ENCODE measurements around the gene GPR21. TPM values are rescaled to one million over a fixed set of nuclear protein-coding genes. Genes with fewer than 3 reads are reported as not detected.
A peak's percentile ranks its signal among the peaks of the same experiment; 100 is the strongest.

The GPR21 gene, protein sequence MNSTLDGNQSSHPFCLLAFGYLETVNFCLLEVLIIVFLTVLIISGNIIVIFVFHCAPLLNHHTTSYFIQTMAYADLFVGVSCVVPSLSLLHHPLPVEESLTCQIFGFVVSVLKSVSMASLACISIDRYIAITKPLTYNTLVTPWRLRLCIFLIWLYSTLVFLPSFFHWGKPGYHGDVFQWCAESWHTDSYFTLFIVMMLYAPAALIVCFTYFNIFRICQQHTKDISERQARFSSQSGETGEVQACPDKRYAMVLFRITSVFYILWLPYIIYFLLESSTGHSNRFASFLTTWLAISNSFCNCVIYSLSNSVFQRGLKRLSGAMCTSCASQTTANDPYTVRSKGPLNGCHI
- 0.12 TPM in 1 of 2 replicates, not detected in the other for total RNA-seq (2014; rRNA removed; shearing (Covaris generic))

DNA sequence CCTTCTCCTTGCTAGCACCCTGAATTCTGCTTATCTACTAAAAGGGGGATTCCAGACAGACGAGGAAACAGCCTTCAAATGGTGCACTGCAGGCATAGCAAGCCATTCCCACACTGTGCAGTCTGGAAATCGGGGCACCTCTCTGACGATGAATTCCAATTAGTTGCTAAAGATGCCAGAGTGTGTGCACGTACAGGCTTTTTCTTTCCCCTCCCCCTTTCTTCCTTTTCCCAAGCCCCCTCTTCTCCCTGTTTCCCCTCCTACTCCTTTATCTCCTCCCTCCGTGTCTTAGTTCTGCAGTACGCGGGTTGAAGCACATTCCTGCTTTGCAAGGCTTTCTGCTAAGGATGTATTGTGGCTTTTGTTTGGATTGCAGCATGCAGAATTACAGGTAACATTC, at the start of gene GPR21:
Gene GPR21 (plus strand): TSS at position 316 of the 400 bp plus-strand sequence. CDS start 900 bp downstream, outside the sequence.
- peak; percentile 50 for DNase-seq (ENCODE audit: low spot score)
- in situ Hi-C loops (cut with HindIII; ENCODE audit: low sequenced_read_pairs): no loop called here

DNA sequence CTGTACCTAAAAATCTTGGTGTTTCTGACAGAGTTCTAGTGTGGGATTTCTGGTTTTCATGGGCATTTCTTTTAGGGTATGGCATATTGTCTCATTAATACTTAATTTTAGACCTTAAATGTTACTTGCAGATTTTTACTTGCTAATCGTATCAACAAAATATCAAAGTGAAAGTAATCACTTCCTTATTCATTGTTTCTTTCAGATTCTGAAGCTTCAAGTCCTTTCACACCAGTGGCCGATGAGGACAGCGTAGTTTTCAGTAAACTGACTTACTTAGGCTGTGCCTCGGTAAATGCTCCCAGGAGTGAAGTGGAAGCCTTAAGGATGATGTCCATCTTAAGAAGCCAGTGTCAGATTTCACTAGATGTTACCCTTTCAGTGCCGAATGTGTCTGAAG, 47.5 kb upstream of the GPR21 start:
- DNase-seq (ENCODE audit: low spot score): no peak
- in situ Hi-C loops (cut with HindIII; ENCODE audit: low sequenced_read_pairs): no loop called here

DNA sequence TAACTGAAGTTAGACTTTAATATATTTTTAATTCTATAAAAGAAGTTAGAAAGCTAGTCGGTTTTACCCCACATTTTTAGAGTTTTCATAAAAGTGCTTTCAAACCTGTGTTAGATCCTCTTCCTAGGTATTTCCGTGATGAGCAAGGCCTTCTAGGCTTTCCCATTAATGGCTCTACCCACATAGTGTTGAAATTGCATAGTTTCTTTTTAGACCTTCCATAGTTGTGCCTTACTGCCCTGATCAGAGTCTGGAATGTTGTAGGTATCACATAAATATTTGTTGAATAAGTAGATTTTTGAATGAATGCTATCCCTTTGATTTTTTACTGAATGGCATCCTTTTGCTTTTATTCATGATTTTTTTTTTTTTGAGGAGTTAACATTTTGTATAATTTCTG, 45.3 kb upstream of the GPR21 start:
- in situ Hi-C loops (cut with HindIII; ENCODE audit: low sequenced_read_pairs): no loop called here
- DNase-seq (ENCODE audit: low spot score): no peak

DNA sequence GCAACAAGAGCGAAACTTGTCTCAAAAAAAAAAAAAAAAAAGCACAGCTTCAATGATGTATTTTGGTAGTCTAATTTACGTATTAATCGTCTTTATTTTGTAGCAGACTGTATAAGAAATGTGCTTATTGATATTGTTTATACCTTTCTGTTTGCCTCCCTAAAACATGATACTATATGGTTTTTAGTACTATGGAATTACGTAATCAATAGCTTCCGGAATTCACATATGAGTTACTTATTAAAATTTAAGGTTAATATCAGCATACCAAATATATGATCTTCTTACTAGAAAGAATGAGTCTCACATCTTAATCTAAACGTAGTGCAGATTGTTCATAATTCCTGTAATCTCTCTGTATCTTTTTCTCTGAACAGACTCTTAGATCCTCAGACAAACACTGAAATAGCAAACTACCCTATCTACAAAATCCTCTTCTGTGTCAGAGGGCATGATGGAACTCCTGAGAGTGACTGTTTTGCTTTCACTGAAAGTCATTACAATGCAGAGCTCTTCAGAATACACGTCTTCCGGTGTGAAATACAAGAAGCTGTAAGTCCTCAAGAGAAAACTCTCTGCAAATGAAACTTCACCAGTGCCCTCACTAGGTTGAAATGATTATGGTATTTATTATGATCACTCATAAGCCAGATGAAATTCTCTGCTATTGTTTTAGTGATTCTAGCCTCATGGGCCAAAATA, 44.4 kb upstream of the GPR21 start:
- DNase-seq (ENCODE audit: low spot score): no peak
- in situ Hi-C loops (cut with HindIII; ENCODE audit: low sequenced_read_pairs): no loop called here

DNA sequence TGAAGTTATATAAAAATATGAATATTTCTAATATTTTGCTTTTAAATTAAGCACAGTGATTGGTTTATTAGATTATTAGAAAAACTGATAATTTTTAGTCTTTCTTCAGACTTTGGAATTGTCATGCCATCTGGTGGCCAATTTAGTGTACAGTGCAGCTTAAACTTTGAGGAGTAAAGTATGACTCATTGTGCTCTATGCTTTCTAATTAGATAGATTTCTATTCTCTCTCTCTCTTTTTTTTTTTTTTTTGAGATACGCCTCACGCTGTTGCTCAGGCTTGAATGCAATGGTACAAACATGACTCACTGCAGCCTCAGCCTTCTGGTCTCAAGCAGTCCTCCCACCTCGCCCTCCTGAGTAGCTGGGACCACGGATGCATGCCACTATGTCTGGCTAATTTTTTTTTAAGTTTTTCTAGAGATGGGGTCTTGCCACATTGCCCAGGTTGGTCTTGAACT, 42.1 kb upstream of the GPR21 start:
- in situ Hi-C loops (cut with HindIII; ENCODE audit: low sequenced_read_pairs): no loop called here
- DNase-seq (ENCODE audit: low spot score): peak; percentile 24

DNA sequence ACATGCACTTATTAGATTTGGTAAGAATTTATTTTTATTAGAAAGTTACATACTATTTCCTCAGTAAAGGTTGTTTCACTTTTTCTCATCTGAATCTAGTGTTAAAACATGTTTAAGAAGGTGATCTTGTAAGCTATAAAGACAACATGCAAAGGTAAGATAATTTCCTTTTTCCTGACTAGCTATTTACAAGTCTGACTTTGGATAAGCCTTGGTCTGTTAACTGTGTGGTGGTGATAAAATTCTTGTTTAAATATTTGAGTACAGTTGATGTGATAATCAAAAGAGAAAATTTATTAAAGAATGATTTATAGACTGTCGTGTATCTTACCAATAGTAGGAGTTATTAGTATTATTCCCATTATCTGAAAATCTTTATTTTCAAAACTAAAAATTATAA, 36.9 kb upstream of the GPR21 start:
- DNase-seq (ENCODE audit: low spot score): no peak
- in situ Hi-C loops (cut with HindIII; ENCODE audit: low sequenced_read_pairs): no loop called here

DNA sequence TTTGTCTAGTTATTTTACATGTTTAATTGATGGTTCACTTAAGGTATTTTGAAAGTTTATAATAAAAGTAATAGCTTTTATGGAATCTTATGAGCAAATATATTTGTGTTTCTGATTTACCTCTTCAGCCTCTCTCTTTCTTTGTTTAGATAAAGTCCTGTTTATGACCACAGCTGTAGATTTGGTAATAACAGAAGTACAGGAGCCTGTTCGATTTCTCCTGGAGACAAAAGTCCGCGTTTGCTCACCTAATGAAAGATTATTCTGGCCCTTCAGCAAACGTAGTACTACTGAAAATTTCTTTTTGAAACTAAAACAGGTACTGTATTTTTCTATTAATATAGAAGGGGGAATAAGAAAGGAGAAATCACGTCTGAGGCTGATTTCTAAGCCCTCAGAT, 35.0 kb upstream of the GPR21 start:
- in situ Hi-C loops (cut with HindIII; ENCODE audit: low sequenced_read_pairs): no loop called here
- no peak for DNase-seq (ENCODE audit: low spot score)

DNA sequence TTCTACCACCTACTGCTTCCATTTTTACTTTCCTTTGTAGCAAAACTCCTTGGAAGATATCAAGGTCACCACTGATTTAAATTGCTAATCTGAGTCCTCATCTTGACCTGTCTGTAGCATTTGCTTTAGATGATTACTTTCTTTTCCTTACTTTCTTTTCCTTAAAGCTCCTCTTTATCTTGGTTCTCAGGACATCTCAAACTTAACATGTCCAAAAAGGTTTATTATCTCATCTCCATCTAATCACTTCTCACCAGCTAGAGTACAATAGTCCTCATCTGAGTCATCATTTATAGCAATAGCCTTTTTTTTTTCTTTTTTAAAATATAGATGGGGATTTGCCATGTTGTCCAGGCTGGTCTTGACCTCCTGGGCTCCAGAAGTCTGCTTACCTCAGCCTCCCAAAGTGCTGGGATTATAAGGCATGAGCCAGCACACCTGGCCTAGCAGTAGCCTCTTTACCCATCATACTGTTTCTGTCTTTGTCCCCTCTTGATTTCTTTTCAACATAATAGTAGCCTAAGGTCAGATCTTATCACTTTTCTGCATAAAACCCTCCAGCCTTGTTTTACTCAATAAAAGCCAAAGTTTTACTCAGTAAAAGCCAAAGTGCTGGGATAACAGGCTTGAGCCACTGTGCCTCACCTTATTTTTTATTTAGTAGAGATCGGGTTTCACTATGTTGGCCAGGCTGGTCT, 32.9 kb upstream of the GPR21 start:
- in situ Hi-C loops (cut with HindIII; ENCODE audit: low sequenced_read_pairs): no loop called here
- no peak for DNase-seq (ENCODE audit: low spot score)

DNA sequence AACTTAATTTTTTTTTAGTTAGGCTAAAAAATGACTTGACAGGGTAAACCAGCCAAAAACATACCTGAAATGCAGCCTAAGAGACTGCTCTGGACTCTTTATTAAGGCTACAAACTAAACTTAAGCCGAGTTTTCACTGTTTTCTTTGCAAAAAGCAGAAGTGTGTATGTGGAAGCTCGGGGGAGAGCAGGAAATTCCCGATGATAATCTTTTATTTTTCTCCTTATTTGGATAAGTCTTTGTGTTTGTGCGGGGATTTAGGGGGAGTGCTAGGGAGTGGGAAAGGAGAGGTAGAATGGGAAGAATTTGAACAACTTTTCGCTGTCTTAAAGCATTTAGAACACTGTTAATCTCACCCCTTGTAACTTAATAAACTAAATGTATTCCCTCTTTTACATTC, 30.7 kb upstream of the GPR21 start:
- in situ Hi-C loops (cut with HindIII; ENCODE audit: low sequenced_read_pairs): no loop called here
- DNase-seq (ENCODE audit: low spot score): no peak

DNA sequence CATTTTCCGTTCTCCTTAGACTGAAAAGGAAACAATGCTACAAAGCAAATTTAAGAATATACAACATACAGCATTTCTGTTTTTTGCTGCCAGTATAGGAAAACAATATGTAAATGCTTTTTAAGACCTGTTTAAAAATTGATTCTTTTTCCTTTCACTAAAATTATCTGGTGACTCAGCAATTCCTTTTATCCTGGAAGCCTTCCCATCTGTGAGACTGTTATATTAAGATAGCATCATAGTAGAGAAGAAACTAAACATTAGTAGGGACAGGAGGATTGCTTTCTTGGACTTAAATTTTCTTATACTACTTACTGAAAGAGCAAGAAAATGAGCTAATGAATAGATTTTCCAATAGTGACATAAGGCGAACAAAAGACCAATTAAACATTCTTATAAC, 30.0 kb upstream of the GPR21 start:
- in situ Hi-C loops (cut with HindIII; ENCODE audit: low sequenced_read_pairs): no loop called here
- DNase-seq (ENCODE audit: low spot score): no peak

DNA sequence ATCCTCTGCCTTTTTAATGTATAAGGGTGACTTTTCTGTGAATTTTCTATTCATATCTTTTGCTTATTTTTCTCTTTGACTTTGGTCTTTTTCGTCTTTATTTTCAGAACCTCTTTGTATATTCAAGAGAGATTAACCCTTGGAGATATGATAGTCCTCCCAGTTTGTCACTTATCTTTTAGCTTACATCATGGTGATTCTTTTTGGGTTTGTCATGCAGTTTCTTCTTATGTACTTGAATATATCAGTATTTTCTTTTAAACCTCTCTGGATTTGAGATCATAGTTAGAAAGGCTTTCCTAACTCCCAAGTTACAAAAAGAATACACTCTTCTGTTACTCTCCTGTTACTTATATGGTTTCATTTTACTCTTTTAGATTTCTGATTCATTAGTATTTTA, 27.5 kb upstream of the GPR21 start:
- in situ Hi-C loops (cut with HindIII; ENCODE audit: low sequenced_read_pairs): no loop called here
- DNase-seq (ENCODE audit: low spot score): no peak

DNA sequence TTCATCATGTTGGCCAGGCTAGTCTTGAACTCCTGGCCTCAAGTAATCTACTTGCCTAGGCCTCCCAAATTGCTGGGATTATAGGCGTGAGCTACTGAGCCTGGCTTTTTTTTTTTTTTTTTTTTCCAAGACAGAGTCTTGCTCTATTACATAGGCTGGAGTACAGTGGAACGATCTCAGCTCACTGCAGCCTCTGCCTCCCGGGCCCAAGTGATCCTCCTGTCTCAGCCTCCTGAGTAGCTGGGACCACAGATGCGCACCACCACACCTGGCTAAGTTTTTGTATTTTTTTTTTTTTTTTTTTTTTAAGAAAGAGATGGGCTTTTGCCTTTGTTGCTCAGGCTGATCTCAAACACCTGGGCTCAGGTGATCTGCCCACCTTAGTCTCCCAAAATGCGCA, 26.2 kb upstream of the GPR21 start:
- no peak for DNase-seq (ENCODE audit: low spot score)
- in situ Hi-C loops (cut with HindIII; ENCODE audit: low sequenced_read_pairs): no loop called here

DNA sequence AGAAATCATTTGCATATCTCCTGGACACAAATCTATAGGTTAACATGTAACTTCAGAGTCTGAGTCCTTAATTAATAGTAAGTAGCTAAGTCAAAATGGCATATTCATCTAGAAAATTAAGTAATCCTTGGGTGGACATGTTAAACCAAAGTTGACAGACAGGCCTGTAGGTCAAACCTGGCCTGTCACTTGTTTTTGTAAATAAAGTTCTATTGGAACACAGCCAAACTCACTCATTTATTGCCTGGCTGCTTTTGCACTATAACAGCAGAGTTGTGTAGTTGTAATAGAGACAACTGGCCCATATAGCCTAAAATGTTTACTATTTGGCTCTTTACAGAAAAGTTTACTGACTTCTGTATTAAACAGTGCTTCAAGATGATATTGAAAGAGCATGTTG, 24.6 kb upstream of the GPR21 start:
- DNase-seq (ENCODE audit: low spot score): no peak
- in situ Hi-C loops (cut with HindIII; ENCODE audit: low sequenced_read_pairs): no loop called here

DNA sequence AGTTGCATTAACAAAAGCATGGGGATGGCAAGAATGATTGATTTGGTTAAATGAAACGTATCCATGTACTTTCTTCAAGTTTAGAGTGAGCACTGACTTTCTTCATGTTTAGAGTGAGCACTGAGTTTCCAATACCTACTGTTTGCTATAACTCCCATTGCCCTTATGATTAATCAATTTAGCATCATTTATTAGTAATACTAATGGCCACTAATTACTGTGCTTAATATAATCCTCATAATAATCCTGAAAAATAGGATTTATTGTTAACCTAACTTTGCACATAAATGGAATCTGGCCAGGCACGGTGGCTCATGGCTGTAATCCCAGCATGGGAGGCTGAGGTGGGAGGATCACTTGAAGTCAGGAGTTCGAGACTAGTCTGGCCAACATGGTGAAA, 22.1 kb upstream of the GPR21 start:
- in situ Hi-C loops (cut with HindIII; ENCODE audit: low sequenced_read_pairs): no loop called here
- DNase-seq (ENCODE audit: low spot score): no peak

DNA sequence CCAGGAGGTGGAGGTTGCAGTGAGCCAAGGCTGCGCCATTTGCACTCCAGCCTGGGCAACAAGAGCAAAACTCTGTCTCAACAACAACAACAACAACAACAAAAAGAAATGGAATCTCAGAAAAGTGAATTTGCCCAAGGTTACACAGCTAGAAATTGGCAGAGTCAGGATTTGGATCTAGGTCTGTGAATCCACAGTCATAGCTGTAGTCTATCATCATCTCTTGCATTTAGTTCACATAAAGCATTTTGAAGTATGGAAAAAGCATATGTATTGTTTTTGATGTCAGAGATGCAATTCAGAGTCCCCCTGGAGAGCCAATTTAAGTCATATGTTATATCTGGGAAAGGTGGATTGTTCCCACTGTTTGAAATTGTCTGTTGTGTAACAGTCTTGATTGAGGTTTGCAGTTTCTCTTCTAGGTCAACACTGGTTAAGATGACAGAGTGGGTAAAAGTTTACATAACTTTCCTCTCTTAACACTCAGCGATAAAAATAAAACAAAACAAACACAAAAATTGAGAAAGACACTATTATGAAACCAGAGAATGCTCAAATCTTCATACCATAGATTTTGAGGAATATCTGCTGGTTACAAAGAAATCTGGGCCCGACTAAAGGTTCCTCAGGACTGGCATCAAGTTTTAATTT, 21.5 kb upstream of the GPR21 start:
- in situ Hi-C loops (cut with HindIII; ENCODE audit: low sequenced_read_pairs): no loop called here
- DNase-seq (ENCODE audit: low spot score): no peak

DNA sequence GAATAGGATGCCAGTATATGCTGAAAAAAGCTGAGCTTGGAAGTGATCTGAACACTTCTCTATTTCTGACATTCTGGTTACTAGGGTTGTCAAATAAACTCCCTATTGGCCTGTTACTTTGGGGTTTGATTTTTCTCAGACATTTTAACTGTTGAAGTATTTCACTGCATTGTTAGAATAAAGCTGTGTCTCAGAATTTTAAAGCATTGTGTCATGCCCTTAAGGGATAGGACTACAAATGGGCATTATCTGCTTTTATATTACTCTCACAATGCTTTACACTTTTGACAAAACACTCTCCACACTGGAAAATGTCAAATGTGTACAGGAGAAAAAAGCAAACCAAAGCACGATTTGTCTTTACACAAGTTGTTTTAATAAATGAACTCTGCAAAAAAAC, 16.8 kb upstream of the GPR21 start:
- no peak for DNase-seq (ENCODE audit: low spot score)
- in situ Hi-C loops (cut with HindIII; ENCODE audit: low sequenced_read_pairs): no loop called here

DNA sequence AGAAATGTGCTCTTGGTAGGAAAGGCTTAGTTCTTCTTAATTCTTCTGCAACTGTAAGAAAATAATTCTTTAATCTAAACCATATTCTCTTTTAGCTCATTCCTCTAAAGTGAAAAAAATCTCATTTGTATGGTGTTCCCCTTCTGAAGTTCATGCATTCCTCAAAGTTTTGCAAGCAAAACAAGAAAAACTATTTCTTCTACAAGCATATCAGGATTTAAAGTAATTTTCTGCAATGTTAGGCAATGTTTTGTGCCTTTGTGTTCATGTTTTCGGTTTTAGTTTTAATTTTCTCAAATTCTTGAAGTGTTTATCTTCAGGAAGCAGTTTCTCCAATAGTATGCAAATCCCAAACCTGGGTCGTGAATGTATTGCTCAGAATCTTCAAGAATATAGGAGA, 12.7 kb upstream of the GPR21 start:
- in situ Hi-C loops (cut with HindIII; ENCODE audit: low sequenced_read_pairs): no loop called here

DNA sequence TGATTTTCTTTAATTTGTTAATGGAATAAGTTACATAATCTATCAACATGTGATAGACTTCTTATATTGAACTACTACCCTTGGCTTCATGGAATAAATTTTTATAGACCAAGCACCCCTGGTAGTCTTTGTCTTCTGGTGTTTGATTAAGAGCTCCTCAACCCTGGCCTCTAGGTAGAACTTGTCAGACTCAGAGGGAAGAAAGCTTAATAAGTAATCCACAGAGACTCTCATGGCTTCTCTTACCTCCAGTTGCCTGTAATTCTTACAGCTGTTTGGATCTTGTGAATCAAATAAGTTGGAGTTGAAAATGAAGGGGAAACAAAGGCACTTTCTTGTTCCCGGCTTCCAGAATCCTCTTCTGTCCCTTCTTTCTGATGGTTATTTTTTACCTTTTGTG, 7.0 kb upstream of the GPR21 start:
- in situ Hi-C loops (cut with HindIII; ENCODE audit: low sequenced_read_pairs): no loop called here
- DNase-seq (ENCODE audit: low spot score): no peak

More for the DNA sequence above, 12.7 kb upstream of the GPR21 start:
- DNase-seq (ENCODE audit: low spot score): no peak

DNA sequence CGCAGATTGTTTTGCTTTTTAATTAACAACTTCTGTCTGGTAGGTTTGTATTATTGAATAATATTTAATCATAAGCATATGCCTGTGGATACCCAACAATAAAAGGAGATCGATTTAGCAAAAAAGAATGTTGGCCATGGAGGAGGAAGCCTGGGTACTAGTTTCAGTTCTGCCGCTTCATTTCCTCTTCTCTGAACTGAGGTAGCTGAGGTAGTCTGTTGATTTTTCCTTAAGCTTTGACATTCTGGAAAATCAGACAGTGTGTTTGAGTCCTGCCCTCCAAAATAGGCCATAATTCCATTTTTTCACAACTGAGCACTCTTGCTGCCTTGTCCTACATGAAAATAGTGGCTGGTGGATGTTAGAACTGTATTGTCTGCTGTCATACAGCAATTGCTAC, 6.0 kb upstream of the GPR21 start:
- DNase-seq (ENCODE audit: low spot score): no peak
- in situ Hi-C loops (cut with HindIII; ENCODE audit: low sequenced_read_pairs): no loop called here

DNA sequence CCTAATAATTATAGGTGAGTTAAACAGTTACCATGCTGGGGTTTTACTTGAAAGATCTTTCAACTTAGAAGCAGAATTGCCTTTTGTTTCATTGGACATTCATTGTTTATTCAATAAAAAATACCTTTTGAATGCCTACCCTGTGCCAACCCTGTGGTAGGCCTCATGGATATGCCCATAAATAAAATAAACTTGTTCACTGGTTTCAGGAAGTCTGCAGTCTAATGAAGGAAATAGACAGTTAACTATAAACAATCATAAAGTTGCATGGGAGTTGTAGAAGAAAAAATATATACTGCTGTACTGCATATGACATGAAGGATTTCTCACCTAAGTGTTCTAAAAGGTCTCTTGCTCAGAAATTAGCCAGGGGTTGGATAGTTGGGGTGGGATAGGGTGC, 5.3 kb upstream of the GPR21 start:
- no peak for DNase-seq (ENCODE audit: low spot score)
- in situ Hi-C loops (cut with HindIII; ENCODE audit: low sequenced_read_pairs): no loop called here

All from G401 (cell line).